ENCODE measurements around the gene CUBN. TPM values are rescaled to one million over a fixed set of nuclear protein-coding genes. Genes with fewer than 3 reads are reported as not detected.

The CUBN gene
- total and polyA plus RNA-seq, 9 of the 15 experiments (the other 6 are each of a cell fraction or from before 2014, with no cell fraction given): 0.04 to 0.33 (median 0.09) TPM

DNA sequence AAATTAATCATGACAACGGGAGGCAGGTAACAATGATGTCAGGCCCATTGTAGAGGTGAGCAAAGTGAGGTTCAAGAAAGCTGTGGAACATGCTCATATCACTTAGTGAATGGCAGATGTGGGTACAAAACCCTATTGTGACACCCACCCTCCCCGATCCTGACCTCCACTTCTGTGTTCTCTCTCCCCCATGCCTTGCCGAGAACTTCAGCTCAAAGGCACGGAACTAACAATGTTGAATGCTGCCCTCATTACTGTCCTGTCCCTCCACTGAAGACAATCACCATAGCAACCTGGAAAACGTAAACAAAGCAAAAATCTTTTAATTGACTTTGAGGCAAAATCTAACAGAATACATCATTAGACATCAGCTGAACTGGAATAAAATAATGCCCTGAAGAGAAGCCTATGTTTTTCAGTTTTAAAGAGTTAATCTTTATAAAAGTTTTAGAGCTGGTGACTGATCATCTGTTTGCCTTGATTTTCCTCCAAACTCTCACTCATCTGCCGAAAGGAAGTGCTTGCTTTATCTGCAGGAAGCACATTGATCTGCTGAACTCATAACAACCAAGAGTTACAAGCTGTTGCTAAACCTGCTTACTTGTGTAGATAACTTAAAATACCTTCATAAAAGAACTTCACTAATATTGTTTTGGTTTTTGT is 133.6 kb downstream of the CUBN start (continued):
- TF ChIP-seq, protein P1, sequence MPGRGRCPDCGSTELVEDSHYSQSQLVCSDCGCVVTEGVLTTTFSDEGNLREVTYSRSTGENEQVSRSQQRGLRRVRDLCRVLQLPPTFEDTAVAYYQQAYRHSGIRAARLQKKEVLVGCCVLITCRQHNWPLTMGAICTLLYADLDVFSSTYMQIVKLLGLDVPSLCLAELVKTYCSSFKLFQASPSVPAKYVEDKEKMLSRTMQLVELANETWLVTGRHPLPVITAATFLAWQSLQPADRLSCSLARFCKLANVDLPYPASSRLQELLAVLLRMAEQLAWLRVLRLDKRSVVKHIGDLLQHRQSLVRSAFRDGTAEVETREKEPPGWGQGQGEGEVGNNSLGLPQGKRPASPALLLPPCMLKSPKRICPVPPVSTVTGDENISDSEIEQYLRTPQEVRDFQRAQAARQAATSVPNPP (IDR thresholded peaks at IDR 0.05; ENCODE audit: borderline replicate concordance, insufficient read depth, insufficient read length): no peak
- TF ChIP-seq GTF2A2 (tag; IDR thresholded peaks at IDR 0.05) (no peak; the same call in 1 of the 2 replicates), HNRNPL (IDR thresholded peaks at IDR 0.05; ENCODE audit: low read depth, low read length) (no peak), SP1 (CRISPR knock-in tag; IDR thresholded peaks at IDR 0.05) (no peak), WHSC1 (IDR thresholded peaks at IDR 0.05; ENCODE audit: low read length) (no peak), SMARCA5 (IDR thresholded peaks at IDR 0.05) (peak; percentile 92), CBFB (CRISPR knock-in tag; IDR thresholded peaks at IDR 0.05) (no peak), ZNF133 (CRISPR knock-in tag; IDR thresholded peaks at IDR 0.05) (no peak), ARNT (IDR thresholded peaks at IDR 0.05) (peak; percentile 42 to 89; a peak in 3 of 4 replicates), HDAC1 (IDR thresholded peaks at IDR 0.05) (peak; percentile 38 to 59; a peak in 3 of 4 replicates)
- TF ChIP-seq, protein P2, sequence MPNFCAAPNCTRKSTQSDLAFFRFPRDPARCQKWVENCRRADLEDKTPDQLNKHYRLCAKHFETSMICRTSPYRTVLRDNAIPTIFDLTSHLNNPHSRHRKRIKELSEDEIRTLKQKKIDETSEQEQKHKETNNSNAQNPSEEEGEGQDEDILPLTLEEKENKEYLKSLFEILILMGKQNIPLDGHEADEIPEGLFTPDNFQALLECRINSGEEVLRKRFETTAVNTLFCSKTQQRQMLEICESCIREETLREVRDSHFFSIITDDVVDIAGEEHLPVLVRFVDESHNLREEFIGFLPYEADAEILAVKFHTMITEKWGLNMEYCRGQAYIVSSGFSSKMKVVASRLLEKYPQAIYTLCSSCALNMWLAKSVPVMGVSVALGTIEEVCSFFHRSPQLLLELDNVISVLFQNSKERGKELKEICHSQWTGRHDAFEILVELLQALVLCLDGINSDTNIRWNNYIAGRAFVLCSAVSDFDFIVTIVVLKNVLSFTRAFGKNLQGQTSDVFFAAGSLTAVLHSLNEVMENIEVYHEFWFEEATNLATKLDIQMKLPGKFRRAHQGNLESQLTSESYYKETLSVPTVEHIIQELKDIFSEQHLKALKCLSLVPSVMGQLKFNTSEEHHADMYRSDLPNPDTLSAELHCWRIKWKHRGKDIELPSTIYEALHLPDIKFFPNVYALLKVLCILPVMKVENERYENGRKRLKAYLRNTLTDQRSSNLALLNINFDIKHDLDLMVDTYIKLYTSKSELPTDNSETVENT (CRISPR knock-in tag; IDR thresholded peaks at IDR 0.05): no peak
- TF ChIP-seq, protein P3, sequence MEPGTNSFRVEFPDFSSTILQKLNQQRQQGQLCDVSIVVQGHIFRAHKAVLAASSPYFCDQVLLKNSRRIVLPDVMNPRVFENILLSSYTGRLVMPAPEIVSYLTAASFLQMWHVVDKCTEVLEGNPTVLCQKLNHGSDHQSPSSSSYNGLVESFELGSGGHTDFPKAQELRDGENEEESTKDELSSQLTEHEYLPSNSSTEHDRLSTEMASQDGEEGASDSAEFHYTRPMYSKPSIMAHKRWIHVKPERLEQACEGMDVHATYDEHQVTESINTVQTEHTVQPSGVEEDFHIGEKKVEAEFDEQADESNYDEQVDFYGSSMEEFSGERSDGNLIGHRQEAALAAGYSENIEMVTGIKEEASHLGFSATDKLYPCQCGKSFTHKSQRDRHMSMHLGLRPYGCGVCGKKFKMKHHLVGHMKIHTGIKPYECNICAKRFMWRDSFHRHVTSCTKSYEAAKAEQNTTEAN (CRISPR knock-in tag; IDR thresholded peaks at IDR 0.05): no peak
- TF ChIP-seq, protein P4, sequence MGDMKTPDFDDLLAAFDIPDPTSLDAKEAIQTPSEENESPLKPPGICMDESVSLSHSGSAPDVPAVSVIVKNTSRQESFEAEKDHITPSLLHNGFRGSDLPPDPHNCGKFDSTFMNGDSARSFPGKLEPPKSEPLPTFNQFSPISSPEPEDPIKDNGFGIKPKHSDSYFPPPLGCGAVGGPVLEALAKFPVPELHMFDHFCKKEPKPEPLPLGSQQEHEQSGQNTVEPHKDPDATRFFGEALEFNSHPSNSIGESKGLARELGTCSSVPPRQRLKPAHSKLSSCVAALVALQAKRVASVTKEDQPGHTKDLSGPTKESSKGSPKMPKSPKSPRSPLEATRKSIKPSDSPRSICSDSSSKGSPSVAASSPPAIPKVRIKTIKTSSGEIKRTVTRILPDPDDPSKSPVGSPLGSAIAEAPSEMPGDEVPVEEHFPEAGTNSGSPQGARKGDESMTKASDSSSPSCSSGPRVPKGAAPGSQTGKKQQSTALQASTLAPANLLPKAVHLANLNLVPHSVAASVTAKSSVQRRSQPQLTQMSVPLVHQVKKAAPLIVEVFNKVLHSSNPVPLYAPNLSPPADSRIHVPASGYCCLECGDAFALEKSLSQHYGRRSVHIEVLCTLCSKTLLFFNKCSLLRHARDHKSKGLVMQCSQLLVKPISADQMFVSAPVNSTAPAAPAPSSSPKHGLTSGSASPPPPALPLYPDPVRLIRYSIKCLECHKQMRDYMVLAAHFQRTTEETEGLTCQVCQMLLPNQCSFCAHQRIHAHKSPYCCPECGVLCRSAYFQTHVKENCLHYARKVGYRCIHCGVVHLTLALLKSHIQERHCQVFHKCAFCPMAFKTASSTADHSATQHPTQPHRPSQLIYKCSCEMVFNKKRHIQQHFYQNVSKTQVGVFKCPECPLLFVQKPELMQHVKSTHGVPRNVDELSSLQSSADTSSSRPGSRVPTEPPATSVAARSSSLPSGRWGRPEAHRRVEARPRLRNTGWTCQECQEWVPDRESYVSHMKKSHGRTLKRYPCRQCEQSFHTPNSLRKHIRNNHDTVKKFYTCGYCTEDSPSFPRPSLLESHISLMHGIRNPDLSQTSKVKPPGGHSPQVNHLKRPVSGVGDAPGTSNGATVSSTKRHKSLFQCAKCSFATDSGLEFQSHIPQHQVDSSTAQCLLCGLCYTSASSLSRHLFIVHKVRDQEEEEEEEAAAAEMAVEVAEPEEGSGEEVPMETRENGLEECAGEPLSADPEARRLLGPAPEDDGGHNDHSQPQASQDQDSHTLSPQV (IDR thresholded peaks at IDR 0.05): 0 out of 2 replicates have a peak, but pooled peaks have one; percentile 30
- TF ChIP-seq, protein P5, sequence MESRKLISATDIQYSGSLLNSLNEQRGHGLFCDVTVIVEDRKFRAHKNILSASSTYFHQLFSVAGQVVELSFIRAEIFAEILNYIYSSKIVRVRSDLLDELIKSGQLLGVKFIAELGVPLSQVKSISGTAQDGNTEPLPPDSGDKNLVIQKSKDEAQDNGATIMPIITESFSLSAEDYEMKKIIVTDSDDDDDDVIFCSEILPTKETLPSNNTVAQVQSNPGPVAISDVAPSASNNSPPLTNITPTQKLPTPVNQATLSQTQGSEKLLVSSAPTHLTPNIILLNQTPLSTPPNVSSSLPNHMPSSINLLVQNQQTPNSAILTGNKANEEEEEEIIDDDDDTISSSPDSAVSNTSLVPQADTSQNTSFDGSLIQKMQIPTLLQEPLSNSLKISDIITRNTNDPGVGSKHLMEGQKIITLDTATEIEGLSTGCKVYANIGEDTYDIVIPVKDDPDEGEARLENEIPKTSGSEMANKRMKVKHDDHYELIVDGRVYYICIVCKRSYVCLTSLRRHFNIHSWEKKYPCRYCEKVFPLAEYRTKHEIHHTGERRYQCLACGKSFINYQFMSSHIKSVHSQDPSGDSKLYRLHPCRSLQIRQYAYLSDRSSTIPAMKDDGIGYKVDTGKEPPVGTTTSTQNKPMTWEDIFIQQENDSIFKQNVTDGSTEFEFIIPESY (CRISPR knock-in tag; IDR thresholded peaks at IDR 0.05): no peak
- TF ChIP-seq, protein P6, sequence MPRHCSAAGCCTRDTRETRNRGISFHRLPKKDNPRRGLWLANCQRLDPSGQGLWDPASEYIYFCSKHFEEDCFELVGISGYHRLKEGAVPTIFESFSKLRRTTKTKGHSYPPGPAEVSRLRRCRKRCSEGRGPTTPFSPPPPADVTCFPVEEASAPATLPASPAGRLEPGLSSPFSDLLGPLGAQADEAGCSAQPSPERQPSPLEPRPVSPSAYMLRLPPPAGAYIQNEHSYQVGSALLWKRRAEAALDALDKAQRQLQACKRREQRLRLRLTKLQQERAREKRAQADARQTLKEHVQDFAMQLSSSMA (CRISPR knock-in tag; IDR thresholded peaks at IDR 0.05): no peak

Measured in K562 (cell line).